AG04450 (cell line): Measurements from ENCODE around the gene DEFB121. TPM values are rescaled to one million over a fixed set of nuclear protein-coding genes. Genes with fewer than 3 reads are reported as not detected.

ENCODE experiments used
- CTCF ChIA-PET: fragments of 300-600, 350-600 bp; formaldehyde crosslinking; extraction: SDS; loops from one replicate; lab custom pipeline; 2022; ENCODE audit warnings: antibody characterized with exemption, inconsistent platforms; lab: Charles Lee
- POLR2A ChIA-PET: fragments of 350-600 bp; formaldehyde crosslinking; extraction: SDS; loops from one replicate; lab custom pipeline; 2021; ENCODE audit warnings: antibody characterized with exemption, inconsistent platforms; lab: Yijun Ruan, JAX
- DNase-seq: peaks from one replicate; pipeline ENCODE4 v3.0.0-alpha.2; 2011; ENCODE audit warnings: low read depth, low spot score
- H3K27ac ChIP-seq: one replicate; pipeline ENCODE4 v1.5.1; 2012; ENCODE audit warnings: low read depth, low read length, control low read depth
- H3K27me3 ChIP-seq: one replicate; pipeline ENCODE4 v1.6.0; 2012; ENCODE audit warnings: low read length; ENCODE audit not compliant: control insufficient read depth, insufficient read depth
- H3K4me3 ChIP-seq: 2 replicates; pipeline ENCODE4 v1.5.1; 2011; ENCODE audit warnings: mild to moderate bottlenecking, low read depth, low read length, control low read depth
- H3K9me3 ChIP-seq: 2 replicates; pipeline ENCODE4 v1.5.1; 2012; ENCODE audit warnings: low read length; ENCODE audit not compliant: control insufficient read depth, insufficient read depth
- polyA plus RNA-seq: library from polyadenylated mRNA; depleted of rRNA; stranded (reverse); fragments of >200 nt; gene quantifications from 2 replicates; pipeline ENCODE4 v1.2.3, GENCODE V29; 2011
- TF ChIP-seq, protein P1 (sequence below): IDR thresholded peaks from 2 replicates; pipeline ENCODE4 v1.5.1; 2011; ENCODE audit warnings: low read depth, low read length, control low read depth, inconsistent platforms

Gene DEFB121
- polyA plus RNA-seq, 1 experiment: not detected

DNA sequence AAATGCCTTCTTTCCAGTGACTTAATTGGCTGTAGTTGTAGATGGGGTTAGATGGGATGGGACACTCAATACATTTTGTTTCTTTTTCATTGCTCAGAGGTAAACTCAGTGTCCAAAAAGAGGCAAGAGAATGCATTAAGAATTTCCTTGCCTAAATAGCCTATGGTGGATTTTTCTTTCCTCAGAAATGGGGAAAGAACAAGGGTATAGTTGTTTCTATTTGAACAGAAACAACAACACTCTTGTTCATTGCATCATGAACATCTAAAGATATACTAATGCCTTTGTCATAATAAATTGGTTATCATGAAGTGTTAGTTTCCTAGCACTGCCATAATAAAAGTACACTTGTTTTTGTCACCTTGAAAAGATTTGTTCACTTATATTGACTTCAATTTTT is 19.8 kb upstream of the DEFB121 start:
- TF ChIP-seq, protein P1, sequence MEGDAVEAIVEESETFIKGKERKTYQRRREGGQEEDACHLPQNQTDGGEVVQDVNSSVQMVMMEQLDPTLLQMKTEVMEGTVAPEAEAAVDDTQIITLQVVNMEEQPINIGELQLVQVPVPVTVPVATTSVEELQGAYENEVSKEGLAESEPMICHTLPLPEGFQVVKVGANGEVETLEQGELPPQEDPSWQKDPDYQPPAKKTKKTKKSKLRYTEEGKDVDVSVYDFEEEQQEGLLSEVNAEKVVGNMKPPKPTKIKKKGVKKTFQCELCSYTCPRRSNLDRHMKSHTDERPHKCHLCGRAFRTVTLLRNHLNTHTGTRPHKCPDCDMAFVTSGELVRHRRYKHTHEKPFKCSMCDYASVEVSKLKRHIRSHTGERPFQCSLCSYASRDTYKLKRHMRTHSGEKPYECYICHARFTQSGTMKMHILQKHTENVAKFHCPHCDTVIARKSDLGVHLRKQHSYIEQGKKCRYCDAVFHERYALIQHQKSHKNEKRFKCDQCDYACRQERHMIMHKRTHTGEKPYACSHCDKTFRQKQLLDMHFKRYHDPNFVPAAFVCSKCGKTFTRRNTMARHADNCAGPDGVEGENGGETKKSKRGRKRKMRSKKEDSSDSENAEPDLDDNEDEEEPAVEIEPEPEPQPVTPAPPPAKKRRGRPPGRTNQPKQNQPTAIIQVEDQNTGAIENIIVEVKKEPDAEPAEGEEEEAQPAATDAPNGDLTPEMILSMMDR: no peak
- DNase-seq: no peak
- CTCF ChIA-PET: no interaction called here
- POLR2A ChIA-PET: no interaction called here
- Histone ChIP-seq H3K27ac (no peak overlapping the region), H3K9me3 (no peaks in the 10 kb centered on the region), H3K4me3 (no peak overlapping the region), H3K27me3 (no peaks in the 10 kb centered on the region)

- CTCF ChIA-PET: no interaction called here
- POLR2A ChIA-PET: no interaction called here
- TF ChIP-seq, protein P1: no peak
These were observed 12.3 kb upstream of the DEFB121 start for GRCh38 chr20:31418307-31418706.

DNA sequence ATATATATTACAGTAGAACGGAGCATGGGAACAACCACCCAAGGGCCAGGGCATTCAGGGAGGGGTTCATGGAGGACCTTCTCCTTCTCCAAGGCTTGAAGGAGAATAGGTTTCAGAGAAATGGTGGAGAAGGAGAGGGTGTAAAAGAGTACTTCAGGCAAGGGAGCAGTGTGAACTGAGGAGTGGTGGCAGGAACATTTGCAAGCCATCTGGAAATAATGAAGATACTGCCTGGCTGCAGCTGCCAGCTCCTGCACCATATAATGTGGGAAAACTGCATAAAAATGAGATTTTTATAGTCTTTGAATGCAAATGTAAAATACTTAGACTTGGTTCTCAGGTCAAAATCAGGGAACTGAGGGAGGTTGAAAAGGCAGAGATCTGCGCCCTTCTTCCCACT is 9.6 kb upstream of the DEFB121 start:
- ChIA-PET CTCF (no interaction called here), POLR2A (no interaction called here)
- DNase-seq: no peak
- no peaks in the 10 kb centered on the region for H3K9me3 ChIP-seq
- H3K27ac ChIP-seq: no peak overlapping the region
- H3K4me3 ChIP-seq: no peak overlapping the region
- no peaks in the 10 kb centered on the region for H3K27me3 ChIP-seq
- TF ChIP-seq, protein P1: no peak

More at GRCh38 chr20:31418307-31418706, 12.3 kb upstream of the DEFB121 start:
- no peak for DNase-seq
- H3K4me3 ChIP-seq: no peak overlapping the region
- no peak overlapping the region for H3K27ac ChIP-seq
- H3K9me3 ChIP-seq: no peaks in the 10 kb centered on the region
- no peaks in the 10 kb centered on the region for H3K27me3 ChIP-seq

DNA sequence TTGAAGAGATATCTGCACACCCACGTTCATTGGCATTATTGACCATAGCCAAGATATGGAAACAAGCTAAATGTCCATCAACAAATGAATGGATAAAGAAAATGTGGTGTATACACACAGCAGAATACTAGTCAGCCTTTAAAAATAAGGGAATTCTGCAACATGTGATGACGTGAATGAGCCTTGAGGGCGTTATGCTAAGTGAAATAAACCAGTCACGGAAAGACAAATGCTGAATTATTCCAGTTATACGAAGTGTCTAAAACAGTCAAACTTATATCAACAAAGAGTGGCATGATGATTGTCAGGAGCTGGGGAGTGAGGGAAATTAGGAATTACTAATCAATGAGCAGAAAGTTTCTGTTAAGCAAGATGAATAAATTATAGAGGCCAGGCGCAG is 8.4 kb upstream of the DEFB121 start:
- Histone ChIP-seq H3K27ac (no peak overlapping the region), H3K9me3 (no peaks in the 10 kb centered on the region), H3K4me3 (no peak overlapping the region), H3K27me3 (no peaks in the 10 kb centered on the region)
- TF ChIP-seq, protein P1: no peak
- ChIA-PET CTCF (interaction anchor here (3.0 kb wide), 1 partner anchor 89 kb away, joined by 20 read pairs; no protein-coding TSS in a partner anchor), POLR2A (no interaction called here)
- no peak for DNase-seq

- TF ChIP-seq, protein P1: no peak
- ChIA-PET POLR2A (no interaction called here), CTCF (no interaction called here)
- no peak overlapping the region for H3K27ac ChIP-seq
- no peaks in the 10 kb centered on the region for H3K9me3 ChIP-seq
- no peaks in the 10 kb centered on the region for H3K27me3 ChIP-seq
- H3K4me3 ChIP-seq: no peak overlapping the region
- DNase-seq: no peak
These were observed 4.0 kb upstream of the DEFB121 start for GRCh38 chr20:31410011-31410410.
